Heart right ventricle (tissue), 16 donors: Measurements from ENCODE around the gene FAM89B. TPM values are rescaled to one million over a fixed set of nuclear protein-coding genes. Genes with fewer than 3 reads are reported as not detected.

Experiments used
- ATAC-seq, 8 donors: fragments of 200-7000 bp; cut with Tn5 transposase; one replicate each; pipeline ENCODE4 v1.9.1; 2020; ENCODE audit warnings: mild to moderate bottlenecking in 8 of 8, moderate library complexity in 8 of 8, moderate number of reproducible peaks in 1 of 8
- DNase-seq, 2 donors: peaks; one replicate each; pipeline ENCODE4 v3.0.0-alpha.2; 2020
- H3K27ac ChIP-seq, 10 donors: fragments of 200-600 bp; sonication (generic) in 2 of 10; one replicate each; pipeline versions ENCODE4 v1.5.0 to v1.8.0; 2020 to 2022; ENCODE audit warnings: mild to moderate bottlenecking in 3 of 10
- H3K27me3 ChIP-seq, 7 donors: fragments of 200-600 bp; one replicate each; pipeline ENCODE4 v1.8.0; 2021 to 2022; ENCODE audit warnings: mild to moderate bottlenecking in 2 of 7
- H3K36me3 ChIP-seq, 9 donors: fragments of 200-600 bp; sonication (generic) in 1 of 9; one replicate each; pipeline versions ENCODE4 v1.5.0 to v1.8.0; 2020 to 2022; ENCODE audit warnings: mild to moderate bottlenecking in 2 of 9
- H3K4me1 ChIP-seq, 9 donors: fragments of 200-600 bp; sonication (generic) in 1 of 9; one replicate each; pipeline versions ENCODE4 v1.5.0 to v1.8.0; 2020 to 2022; ENCODE audit warnings: mild to moderate bottlenecking in 4 of 9
- H3K4me3 ChIP-seq, 10 donors: fragments of 200-600 bp; sonication (generic) in 2 of 10; one replicate each; pipeline versions ENCODE4 v1.5.0 to v1.8.0; 2020 to 2022; ENCODE audit warnings: mild to moderate bottlenecking in 7 of 10, moderate library complexity in 2 of 10
- H3K9me3 ChIP-seq, 11 donors: fragments of 200-600 bp in 10 of 11; sonication (generic) in 2 of 11; one replicate each; pipeline versions ENCODE4 v1.5.0 to v1.8.0; 2013 to 2022; ENCODE audit warnings: mild to moderate bottlenecking in 2 of 11, control low read depth in 1 of 11, moderate library complexity in 1 of 11
- WGBS, 2 donors: extraction: QIAGEN DNeasy Blood & Tissue Kit; methylation state at CpG; one replicate each; pipeline ENCODE4 v1.1.7; 2013; ENCODE audit warnings: inconsistent platforms in 1 of 2; 5-methylcytosine and 5-hydroxymethylcytosine counted together
- intact Hi-C, 10 donors: fragments of 100-400 bp; cut with DNase I; formaldehyde crosslinking; loops; one replicate each; pipeline versions ENCODE4 v1.11.1 to v1.14.2; 2022
- polyA plus RNA-seq, 2 donors: library from polyadenylated mRNA; stranded (reverse); fragments of 200-250 nt; gene quantifications; one replicate each; pipeline ENCODE4 v1.2.3, GENCODE V29; 2013
- total RNA-seq, 10 donors: library from RNA; stranded (reverse); fragmentation: NEBNext Ultra II Directional in 3 of 10; extraction: Animal tissue kit (Norgen Biotek cat#: 25700) in 3 of 10; gene quantifications; one replicate each; pipeline versions ENCODE4 v1.2.1 to v1.2.4, GENCODE V29; 2021 to 2023
- TF ChIP-seq, protein P1 (sequence below), 9 donors: fragments of 200-600 bp; sonication (generic) in 2 of 9; IDR thresholded peaks; one replicate each; pipeline versions ENCODE4 v1.5.0 to v1.8.0; 2021 to 2022; ENCODE audit warnings: antibody characterized with exemption in 9 of 9, mild to moderate bottlenecking in 5 of 9, moderate library complexity in 1 of 9
- donor health status: Arrhythmogenic right ventricular cardiomyopathy.
- donor health status: ischemic (EF 13 %, LVEDD 7.1; RV severe dilation, severe dysfunction).
- donor health status: healthy with polysubstance abuse.
- donor health status: DM: no; HTN: yes; CAD: no.
- donor health status: DM: no; HTN: no; CAD: no.
- donor health status: ischemic (EF 25% LVEDD 6.9; RV normal size, moderate dysfunction).
- donor health status: ischemic (EF 25% LVEDD 5.7; RV mildly dilated, moderate dysfunction).
- donor health status: healthy.
- donor health status: DM: yes; HTN: yes; CAD: no.
- donor health status: Ischemic cardiomyopathy.
- donor health status: ischemic (EF 35%, LVEDD 5.7; RV mildly dilated, moderate dysfunction).
- donor health status: nonischemic (EF 11% LVEDD 7.7; RV severe dilation, severe dysfunction).
- donor health status: DM: yes; HTN: yes; CAD: no.
- donor health status: PGD.
- donor health status: ischemic (EF 29% LVEDD 5.4; RV normal size, mild dysfunction).
- donor health status: nonischemic (EF 23%, LVEDD 6.1; RV moderate dilation, normal function).

The FAM89B gene
- total and polyA plus RNA-seq, 12 donors = 21.2 to 55.7 (median 33.8) TPM

GRCh38 chr11:65622011-65622410, 49.7 kb downstream of the FAM89B start:
- no peak for DNase-seq
- Histone ChIP-seq H3K27me3 (no peaks in the 10 kb centered on the region), H3K27ac (no peak overlapping the region), H3K36me3 (peaks cover 10 to 100% (median 74%) of the 10 kb centered on the region in 9 donors), H3K9me3 (no peaks in the 10 kb centered on the region), H3K4me3 (no peak overlapping the region), H3K4me1 (peaks cover 3 to 19% (median 12%) of the 10 kb centered on the region in 9 donors)
- intact Hi-C loops = loop anchor here in 3 of 10 donors (10.0 kb wide), 3 partner anchors 83 to 363 kb away; no protein-coding TSS in a partner anchor
- ATAC-seq = no peak
- TF ChIP-seq, protein P1, sequence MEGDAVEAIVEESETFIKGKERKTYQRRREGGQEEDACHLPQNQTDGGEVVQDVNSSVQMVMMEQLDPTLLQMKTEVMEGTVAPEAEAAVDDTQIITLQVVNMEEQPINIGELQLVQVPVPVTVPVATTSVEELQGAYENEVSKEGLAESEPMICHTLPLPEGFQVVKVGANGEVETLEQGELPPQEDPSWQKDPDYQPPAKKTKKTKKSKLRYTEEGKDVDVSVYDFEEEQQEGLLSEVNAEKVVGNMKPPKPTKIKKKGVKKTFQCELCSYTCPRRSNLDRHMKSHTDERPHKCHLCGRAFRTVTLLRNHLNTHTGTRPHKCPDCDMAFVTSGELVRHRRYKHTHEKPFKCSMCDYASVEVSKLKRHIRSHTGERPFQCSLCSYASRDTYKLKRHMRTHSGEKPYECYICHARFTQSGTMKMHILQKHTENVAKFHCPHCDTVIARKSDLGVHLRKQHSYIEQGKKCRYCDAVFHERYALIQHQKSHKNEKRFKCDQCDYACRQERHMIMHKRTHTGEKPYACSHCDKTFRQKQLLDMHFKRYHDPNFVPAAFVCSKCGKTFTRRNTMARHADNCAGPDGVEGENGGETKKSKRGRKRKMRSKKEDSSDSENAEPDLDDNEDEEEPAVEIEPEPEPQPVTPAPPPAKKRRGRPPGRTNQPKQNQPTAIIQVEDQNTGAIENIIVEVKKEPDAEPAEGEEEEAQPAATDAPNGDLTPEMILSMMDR (IDR thresholded peaks at IDR 0.05) = no peak
- WGBS, 2 donors = 93 to 97% methylated on average over 16 of the region's 16 CpGs

DNA sequence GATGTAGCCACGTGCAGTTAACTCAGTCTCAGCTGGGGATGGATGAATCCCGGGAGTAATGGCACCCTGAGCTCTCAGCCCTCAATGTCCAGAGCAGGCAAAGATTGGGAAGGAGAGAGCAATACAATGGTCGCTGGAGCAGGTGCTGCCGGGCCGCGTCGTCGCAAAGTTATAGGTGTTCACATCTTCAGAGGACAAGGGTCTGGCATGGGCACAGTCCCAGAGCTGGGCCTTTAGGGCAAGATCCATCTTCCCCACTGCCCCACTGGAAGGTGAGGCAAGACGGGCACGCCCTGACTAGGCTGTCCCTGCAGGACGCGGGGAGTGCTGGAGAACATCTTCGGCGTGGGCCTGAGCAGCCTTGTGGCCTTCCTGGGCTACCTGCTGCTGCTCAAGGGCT, 50.8 kb downstream of the FAM89B start:
- no peak overlapping the region for H3K27ac ChIP-seq
- 91 to 93% methylated on average over 14 of the region's 14 CpGs for WGBS, 2 donors
- H3K4me3 ChIP-seq = no peak overlapping the region
- intact Hi-C loops = loop anchor here in 3 of 10 donors (10.0 kb wide), 3 partner anchors 82 to 362 kb away; no protein-coding TSS in a partner anchor
- ATAC-seq = no peak
- H3K9me3 ChIP-seq = no peaks in the 10 kb centered on the region
- TF ChIP-seq, protein P1 (IDR thresholded peaks at IDR 0.05) = no peak
- H3K36me3 ChIP-seq = peaks cover 4 to 100% (median 82%) of the 10 kb centered on the region in 9 donors
- H3K27me3 ChIP-seq = no peaks in the 10 kb centered on the region
- peaks cover 0 to 11% (median 7%) of the 10 kb centered on the region in 9 donors for H3K4me1 ChIP-seq
- no peak for DNase-seq

Other genes starting within 250 kb of the FAM89B start
- 10 to 100 TPM; 37.4 to 63.4 (median 50.6) TPM for gene DPF2, start 238.7 kb upstream of the FAM89B start, total RNA-seq
- gene DPF2, start 238.7 kb upstream of the FAM89B start, polyA plus RNA-seq = 10 to 100 TPM; 24.9 to 32.6 TPM
- under 1 TPM in 8 of 10 donors, not detected in 2; 0.11 to 0.87 (median 0.33) TPM for gene TIGD3, start 217.8 kb upstream of the FAM89B start, total RNA-seq
- under 1 TPM; 0.19 to 0.80 TPM for gene TIGD3, start 217.8 kb upstream of the FAM89B start, polyA plus RNA-seq
- 10 to 100 TPM in 1 of 10 donors, 1 to 10 TPM in 9; 4.6 to 12.2 (median 8.3) TPM for gene SLC25A45, start 189.9 kb upstream of the FAM89B start, total RNA-seq
- 10 to 100 TPM in 1 of 2 donors, 1 to 10 TPM in 1; 3.1 to 10.7 TPM for gene SLC25A45, start 189.9 kb upstream of the FAM89B start, polyA plus RNA-seq
- 10 to 100 TPM in 6 of 10 donors, 1 to 10 TPM in 4; 6.0 to 16.9 (median 12.2) TPM for gene FRMD8, start 185.9 kb upstream of the FAM89B start, total RNA-seq
- 10 to 100 TPM in 1 of 2 donors, 1 to 10 TPM in 1; 9.9 to 12.9 TPM for gene FRMD8, start 185.9 kb upstream of the FAM89B start, polyA plus RNA-seq
- gene NEAT1, start 149.7 kb upstream of the FAM89B start, total RNA-seq = 100 to 1,000 TPM; 284 to 808 (median 432) TPM
- 1,000 to 10,000 TPM in 1 of 2 donors, 100 to 1,000 TPM in 1; 103 to 1,899 TPM for gene NEAT1, start 149.7 kb upstream of the FAM89B start, polyA plus RNA-seq
- gene MALAT1, start 73.5 kb upstream of the FAM89B start, total RNA-seq = 1,000 to 10,000 TPM; 4,742 to 8,462 (median 5,956) TPM
- gene MALAT1, start 73.5 kb upstream of the FAM89B start, polyA plus RNA-seq = 1,000 to 10,000 TPM in 1 of 2 donors, 100 to 1,000 TPM in 1; 205 to 8,339 TPM
- 10 to 100 TPM; 47.4 to 66.9 (median 55.6) TPM for gene SCYL1, start 47.5 kb upstream of the FAM89B start, total RNA-seq
- 100 to 1,000 TPM in 1 of 2 donors, 10 to 100 TPM in 1; 90.0 to 130 TPM for gene SCYL1, start 47.5 kb upstream of the FAM89B start, polyA plus RNA-seq
- 10 to 100 TPM; 54.4 to 92.5 (median 72.8) TPM for gene LTBP3, start 14.2 kb upstream of the FAM89B start, total RNA-seq
- 10 to 100 TPM; 42.7 to 79.7 TPM for gene LTBP3, start 14.2 kb upstream of the FAM89B start, polyA plus RNA-seq
- gene ZNRD2, start 2.1 kb upstream of the FAM89B start, total RNA-seq = 10 to 100 TPM; 23.7 to 44.0 (median 26.3) TPM
- 10 to 100 TPM; 55.6 to 92.0 TPM for gene ZNRD2, start 2.1 kb upstream of the FAM89B start, polyA plus RNA-seq
- gene EHBP1L1, start 3.5 kb downstream of the FAM89B start, total RNA-seq = 100 to 1,000 TPM in 1 of 10 donors, 10 to 100 TPM in 9; 42.9 to 113 (median 53.9) TPM
- gene EHBP1L1, start 3.5 kb downstream of the FAM89B start, polyA plus RNA-seq = 10 to 100 TPM; 30.8 to 62.6 TPM
- 1 to 10 TPM in 2 of 10 donors, under 1 TPM in 6, not detected in 2; 0.22 to 1.5 (median 0.35) TPM for gene KCNK7, start 23.3 kb downstream of the FAM89B start, total RNA-seq
- gene KCNK7, start 23.3 kb downstream of the FAM89B start, polyA plus RNA-seq = 1 to 10 TPM in 1 of 2 donors, under 1 TPM in 1; 0.48 to 1.4 TPM
- 10 to 100 TPM; 23.1 to 45.6 (median 34.2) TPM for gene MAP3K11, start 41.7 kb downstream of the FAM89B start, total RNA-seq
- 10 to 100 TPM; 32.5 to 69.9 TPM for gene MAP3K11, start 41.7 kb downstream of the FAM89B start, polyA plus RNA-seq
- gene PCNX3, start 43.2 kb downstream of the FAM89B start, total RNA-seq = 10 to 100 TPM in 9 of 10 donors, 1 to 10 TPM in 1; 9.4 to 16.9 (median 11.7) TPM
- gene PCNX3, start 43.2 kb downstream of the FAM89B start, polyA plus RNA-seq = 10 to 100 TPM in 1 of 2 donors, 1 to 10 TPM in 1; 9.7 to 11.6 TPM
- gene SIPA1, start 65.6 kb downstream of the FAM89B start, total RNA-seq = 10 to 100 TPM; 11.8 to 39.7 (median 15.6) TPM
- gene SIPA1, start 65.6 kb downstream of the FAM89B start, polyA plus RNA-seq = 10 to 100 TPM; 32.6 to 85.9 TPM
- 10 to 100 TPM; 30.7 to 55.2 (median 40.0) TPM for gene RELA, start 90.4 kb downstream of the FAM89B start, total RNA-seq
- gene RELA, start 90.4 kb downstream of the FAM89B start, polyA plus RNA-seq = 10 to 100 TPM; 28.9 to 38.3 TPM
- gene KAT5, start 139.7 kb downstream of the FAM89B start, total RNA-seq = 10 to 100 TPM; 40.9 to 53.6 (median 44.0) TPM
- 10 to 100 TPM; 54.9 to 62.8 TPM for gene KAT5, start 139.7 kb downstream of the FAM89B start, polyA plus RNA-seq
- 10 to 100 TPM; 34.1 to 75.6 (median 43.5) TPM for gene RNASEH2C, start 148.3 kb downstream of the FAM89B start, total RNA-seq
- gene RNASEH2C, start 148.3 kb downstream of the FAM89B start, polyA plus RNA-seq = 100 to 1,000 TPM in 1 of 2 donors, 10 to 100 TPM in 1; 60.3 to 123 TPM
- 10 to 100 TPM in 1 of 10 donors, 1 to 10 TPM in 9; 6.1 to 12.8 (median 7.4) TPM for gene AP5B1, start 208.4 kb downstream of the FAM89B start, total RNA-seq
- 1 to 10 TPM; 5.0 to 5.1 TPM for gene AP5B1, start 208.4 kb downstream of the FAM89B start, polyA plus RNA-seq
- not detected for gene OVOL1, start 214.5 kb downstream of the FAM89B start, total RNA-seq
- not detected for gene OVOL1, start 214.5 kb downstream of the FAM89B start, polyA plus RNA-seq